ENCODE measurements around the gene TMPRSS11A. TPM values are rescaled to one million over a fixed set of nuclear protein-coding genes. Genes with fewer than 3 reads are reported as not detected.

The TMPRSS11A gene
- total RNA-seq, 2 experiments from 2014 or later, result not detected

- Mint-ChIP-seq H3K4me1 (no peaks in the 10 kb centered on the region), H3K27ac (no peak overlapping the region), H3K36me3 (no peaks in the 10 kb centered on the region), H3K27me3 (peaks cover 6% of the 10 kb centered on the region), H3K4me3 (no peak overlapping the region), H3K9me3 (peaks cover 2% of the 10 kb centered on the region)
- ATAC-seq (ENCODE audit: low read depth) (no peak), DNase-seq (no peak)
- POLR2A ChIA-PET, result no interaction called here
Observed at GRCh38 chr4:67877086-67877485, 86.2 kb downstream of the TMPRSS11A start.

GRCh38 chr4:67874986-67875385 is 88.3 kb downstream of the TMPRSS11A start:
- Mint-ChIP-seq H3K4me1 (no peaks in the 10 kb centered on the region), H3K27ac (no peak overlapping the region), H3K9me3 (peaks cover 2% of the 10 kb centered on the region), H3K27me3 (peaks cover 6% of the 10 kb centered on the region), H3K4me3 (no peak overlapping the region), H3K36me3 (no peaks in the 10 kb centered on the region)
- DNase-seq, result no peak
- POLR2A ChIA-PET, result no interaction called here
- no peak for ATAC-seq (ENCODE audit: low read depth)

GRCh38 chr4:67873116-67873515 is 90.2 kb downstream of the TMPRSS11A start:
- DNase-seq (no peak), ATAC-seq (ENCODE audit: low read depth) (no peak)
- Mint-ChIP-seq H3K27ac (no peak overlapping the region), H3K36me3 (no peaks in the 10 kb centered on the region), H3K9me3 (no peaks in the 10 kb centered on the region), H3K4me3 (no peak overlapping the region), H3K4me1 (no peaks in the 10 kb centered on the region), H3K27me3 (peaks cover 6% of the 10 kb centered on the region)
- POLR2A ChIA-PET, result no interaction called here

GRCh38 chr4:67871867-67872266 is 91.4 kb downstream of the TMPRSS11A start:
- Mint-ChIP-seq H3K27ac (no peak overlapping the region), H3K9me3 (no peaks in the 10 kb centered on the region), H3K27me3 (peaks cover 6% of the 10 kb centered on the region), H3K4me1 (no peaks in the 10 kb centered on the region), H3K36me3 (no peaks in the 10 kb centered on the region), H3K4me3 (no peak overlapping the region)
- no peak for DNase-seq
- ATAC-seq (ENCODE audit: low read depth), result no peak
- POLR2A ChIA-PET, result no interaction called here

- no peak for ATAC-seq (ENCODE audit: low read depth)
- peaks cover 15% of the 10 kb centered on the region for H3K27me3 Mint-ChIP-seq
Observed at GRCh38 chr4:67869580-67870190, 93.6 kb downstream of the TMPRSS11A start.

GRCh38 chr4:67861513-67861912 is 101.8 kb downstream of the TMPRSS11A start:
- Mint-ChIP-seq H3K36me3 (no peaks in the 10 kb centered on the region), H3K27ac (no peak overlapping the region), H3K4me3 (no peak overlapping the region), H3K4me1 (no peaks in the 10 kb centered on the region), H3K9me3 (peaks cover 4% of the 10 kb centered on the region), H3K27me3 (peaks cover 23% of the 10 kb centered on the region)
- POLR2A ChIA-PET, result no interaction called here
- ATAC-seq (ENCODE audit: low read depth) (no peak), DNase-seq (no peak)

More at GRCh38 chr4:67869580-67870190, 93.6 kb downstream of the TMPRSS11A start:
- POLR2A ChIA-PET, result interaction anchor here (0.5 kb wide), 1 partner anchor 295 kb away, joined by 3 read pairs; no protein-coding TSS in a partner anchor
- Mint-ChIP-seq H3K4me1 (no peaks in the 10 kb centered on the region), H3K27ac (no peak overlapping the region), H3K9me3 (peaks cover 4% of the 10 kb centered on the region), H3K36me3 (no peaks in the 10 kb centered on the region), H3K4me3 (no peak overlapping the region)
- no peak for DNase-seq

Other genes with a start within 250 kb of the TMPRSS11A start
- gene GNRHR, start 209.1 kb downstream of the TMPRSS11A start, total RNA-seq, result not detected
- not detected for gene TMPRSS11D, start 79.5 kb downstream of the TMPRSS11A start, total RNA-seq
- gene TMPRSS11F, start 166.4 kb upstream of the TMPRSS11A start, total RNA-seq, result not detected

Data from activated naive CD8-positive, alpha-beta T cell treated with anti-CD3 and anti-CD28 coated beads, Interleukin-2, amount 10 ng/mL, durations not matched to agents 7 days and 5 days (primary cell).